Measurements from ENCODE around the gene MINDY1. TPM values are rescaled to one million over a fixed set of nuclear protein-coding genes. Genes with fewer than 3 reads are reported as not detected.

Gene MINDY1
- polyA plus RNA-seq, 1 donor from 2014 or later, result 16.1 TPM

- Histone ChIP-seq H3K79me2 (replicated peaks; ENCODE audit: insufficient read depth, low read length) (peaks cover 15% of the 10 kb centered on the region), H3K27ac (ENCODE audit: low read length) (no peak overlapping the region), H3K9me3 (ENCODE audit: low read length) (no peaks in the 10 kb centered on the region), H3K36me3 (ENCODE audit: insufficient read depth, low read length) (no peaks in the 10 kb centered on the region), H4K20me1 (ENCODE audit: insufficient read depth) (no peaks in the 10 kb centered on the region), H3K9ac (ENCODE audit: low read length) (no peak overlapping the region), H3K4me2 (ENCODE audit: low read length) (no peak overlapping the region), H3K4me3 (ENCODE audit: low read length) (no peak overlapping the region), H3K27me3 (ENCODE audit: insufficient read depth, low read depth, low read length) (no peaks in the 10 kb centered on the region), H2AFZ (ENCODE audit: low read depth, low read length) (no peak overlapping the region), H3K9me2 (ENCODE audit: insufficient read depth, low read length) (no peaks in the 10 kb centered on the region), H3F3A (ENCODE audit: insufficient read depth, low read length, poor library complexity, severe bottlenecking) (no peaks in the 10 kb centered on the region)
- TF ChIP-seq RAD21 (conservative IDR thresholded peaks at IDR 0.05) (no peak), SMC3 (conservative IDR thresholded peaks at IDR 0.05; ENCODE audit: poor library complexity) (no peak), EZH2 (IDR thresholded peaks at IDR 0.05; ENCODE audit: borderline replicate concordance, insufficient read depth, low read length, poor library complexity, severe bottlenecking) (no peak), EP300 (conservative IDR thresholded peaks at IDR 0.05; ENCODE audit: poor library complexity, severe bottlenecking) (no peak), REST (IDR thresholded peaks at IDR 0.05; ENCODE audit: borderline replicate concordance) (no peak), POLR2AphosphoS5 (IDR thresholded peaks at IDR 0.05) (no peak), MXI1 (conservative IDR thresholded peaks at IDR 0.05; ENCODE audit: poor library complexity, severe bottlenecking) (no peak), TAF1 (IDR thresholded peaks at IDR 0.05; ENCODE audit: low read depth) (no peak), CTCF (IDR thresholded peaks at IDR 0.05; ENCODE audit: poor library complexity, severe bottlenecking) (no peak)
These were observed 6.8 kb downstream of the MINDY1 start for GRCh38 chr1:150999926-151000325.

GRCh38 chr1:150999051-150999674 is 7.5 kb downstream of the MINDY1 start:
- no peak overlapping the region for H3K4me2 ChIP-seq (ENCODE audit: low read length)
- no peaks in the 10 kb centered on the region for H3K9me2 ChIP-seq (ENCODE audit: insufficient read depth, low read length)
- H3K27me3 ChIP-seq (ENCODE audit: insufficient read depth, low read depth, low read length), result no peaks in the 10 kb centered on the region
- no peak overlapping the region for H3K27ac ChIP-seq (ENCODE audit: low read length)
- no peaks in the 10 kb centered on the region for H3F3A ChIP-seq (ENCODE audit: insufficient read depth, low read length, poor library complexity, severe bottlenecking)
- H4K20me1 ChIP-seq (ENCODE audit: insufficient read depth), result no peaks in the 10 kb centered on the region
- TF ChIP-seq POLR2AphosphoS5 (IDR thresholded peaks at IDR 0.05) (no peak), REST (IDR thresholded peaks at IDR 0.05; ENCODE audit: borderline replicate concordance) (no peak), RAD21 (conservative IDR thresholded peaks at IDR 0.05) (no peak), EP300 (conservative IDR thresholded peaks at IDR 0.05; ENCODE audit: poor library complexity, severe bottlenecking) (no peak), MXI1 (conservative IDR thresholded peaks at IDR 0.05; ENCODE audit: poor library complexity, severe bottlenecking) (no peak), EZH2 (IDR thresholded peaks at IDR 0.05; ENCODE audit: borderline replicate concordance, insufficient read depth, low read length, poor library complexity, severe bottlenecking) (no peak), CTCF (IDR thresholded peaks at IDR 0.05; ENCODE audit: poor library complexity, severe bottlenecking) (no peak), SMC3 (conservative IDR thresholded peaks at IDR 0.05; ENCODE audit: poor library complexity) (no peak), TAF1 (IDR thresholded peaks at IDR 0.05; ENCODE audit: low read depth) (no peak)
- H3K4me3 ChIP-seq (ENCODE audit: low read length), result no peak overlapping the region
- H3K79me2 ChIP-seq (replicated peaks; ENCODE audit: insufficient read depth, low read length), result peaks cover 10% of the 10 kb centered on the region
- no peak overlapping the region for H3K9ac ChIP-seq (ENCODE audit: low read length)
- H3K36me3 ChIP-seq (ENCODE audit: insufficient read depth, low read length), result no peaks in the 10 kb centered on the region
- H3K9me3 ChIP-seq (ENCODE audit: low read length), result no peaks in the 10 kb centered on the region
- no peak overlapping the region for H2AFZ ChIP-seq (ENCODE audit: low read depth, low read length)
